NCI-H1930 (cell line): ENCODE measurements around the gene IDI2.
"Not testable (repeated sequence)": the region's sequence is repeated elsewhere in the genome, so short reads cannot be mapped to it uniquely, and the experiment has no call there.

Experiments used
- DNase-seq, 2 experiments: peaks; one replicate each; lab custom pipeline; 2025; lab: John Stamatoyannopoulos, UW

The IDI2 gene

DNA sequence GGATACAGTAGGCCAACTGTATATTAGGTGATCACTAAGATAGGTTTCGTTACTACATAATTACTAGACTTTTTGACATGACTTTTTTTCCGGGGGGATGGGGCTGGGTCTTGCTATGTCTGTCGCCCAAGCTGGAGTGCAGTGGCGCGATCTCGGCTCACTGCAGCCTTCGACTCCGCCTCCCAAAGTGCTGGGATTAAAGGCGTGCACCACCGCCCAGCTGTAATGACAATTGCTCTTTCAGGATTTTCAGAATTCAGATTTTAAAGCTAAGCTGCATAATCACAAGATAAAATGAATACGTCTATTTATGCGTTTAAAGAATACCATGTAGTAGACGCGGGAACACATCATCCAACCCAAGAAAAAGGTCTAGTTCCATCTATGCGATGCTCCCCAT lies 22.3 kb upstream of the IDI2 start:
- DNase-seq, result no peak

DNA sequence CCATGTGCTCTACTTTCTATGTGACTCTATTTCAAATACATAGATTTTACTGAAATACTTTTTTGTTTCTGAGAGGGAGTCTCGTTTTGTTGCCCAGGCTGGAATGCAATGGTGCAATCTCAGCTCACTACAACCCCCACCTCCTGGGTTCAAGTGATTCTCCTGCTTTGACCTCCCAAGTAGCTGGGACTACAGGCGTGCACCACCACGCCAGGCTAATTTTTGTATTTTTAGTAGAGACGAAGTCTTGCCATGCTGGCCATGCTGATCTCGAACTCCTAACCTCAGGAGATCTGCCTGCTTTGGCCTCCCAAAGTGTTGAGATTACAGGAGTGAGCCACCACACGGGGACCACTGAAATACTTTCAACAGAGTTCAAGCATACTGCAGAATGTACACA lies 19.8 kb upstream of the IDI2 start:
- DNase-seq, result no peak

- no peak for DNase-seq
Observed at GRCh38 chr10:1044964-1045363, 19.3 kb upstream of the IDI2 start.

GRCh38 chr10:1044146-1044545 lies 18.5 kb upstream of the IDI2 start:
- DNase-seq, result no peak

- no peak for DNase-seq
Observed at GRCh38 chr10:1043532-1043995, 17.9 kb upstream of the IDI2 start.

GRCh38 chr10:1041514-1041913 lies 15.9 kb upstream of the IDI2 start:
- no peak for DNase-seq

- no peak for DNase-seq
Observed at GRCh38 chr10:1040133-1040532, 14.5 kb upstream of the IDI2 start.

GRCh38 chr10:1038769-1039168 lies 13.1 kb upstream of the IDI2 start:
- DNase-seq, result not testable (repeated sequence)

DNA sequence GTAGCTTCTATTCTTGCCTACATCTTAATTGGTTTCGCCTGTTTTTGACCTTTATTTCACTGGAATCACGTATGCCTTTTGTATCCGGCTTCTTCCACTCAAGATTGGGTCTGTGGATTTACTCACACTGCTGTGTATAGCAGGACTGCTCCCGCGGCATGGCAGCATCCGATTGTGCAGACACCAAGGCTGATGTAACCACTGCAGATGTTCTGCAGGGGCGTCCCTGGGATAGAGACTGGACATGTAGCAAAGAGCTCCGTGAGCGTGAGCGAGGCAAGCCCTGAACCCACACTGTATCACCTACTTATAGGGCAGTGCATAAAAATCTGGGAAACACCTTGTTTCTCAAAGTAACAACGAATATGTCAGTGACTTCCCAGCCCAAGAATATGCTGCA lies 11.4 kb upstream of the IDI2 start:
- no peak for DNase-seq

DNA sequence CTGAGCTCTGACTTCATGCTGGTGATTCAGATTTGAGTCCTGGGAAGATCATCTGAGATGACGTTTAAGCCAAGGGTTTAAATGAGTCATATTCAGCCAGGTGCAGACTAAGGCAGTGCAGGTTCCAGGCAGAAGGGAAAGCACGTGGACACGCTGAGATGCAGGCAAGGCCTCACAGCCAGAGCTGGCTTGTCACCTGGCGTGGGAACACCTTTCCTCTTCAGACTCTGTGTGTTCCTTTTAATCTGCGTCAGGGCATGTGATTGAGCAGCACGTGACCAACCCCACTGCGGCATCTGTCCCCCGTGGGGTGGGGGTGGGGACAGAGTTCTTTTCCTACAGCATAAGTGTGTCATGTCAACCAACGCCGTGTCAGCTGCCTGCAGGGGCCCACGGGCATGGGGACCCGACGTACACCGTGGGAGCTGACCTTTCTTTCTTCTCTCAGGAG lies 10.7 kb upstream of the IDI2 start:
- no peak for DNase-seq

GRCh38 chr10:1035201-1035600 lies 9.5 kb upstream of the IDI2 start:
- DNase-seq, result no peak

DNA sequence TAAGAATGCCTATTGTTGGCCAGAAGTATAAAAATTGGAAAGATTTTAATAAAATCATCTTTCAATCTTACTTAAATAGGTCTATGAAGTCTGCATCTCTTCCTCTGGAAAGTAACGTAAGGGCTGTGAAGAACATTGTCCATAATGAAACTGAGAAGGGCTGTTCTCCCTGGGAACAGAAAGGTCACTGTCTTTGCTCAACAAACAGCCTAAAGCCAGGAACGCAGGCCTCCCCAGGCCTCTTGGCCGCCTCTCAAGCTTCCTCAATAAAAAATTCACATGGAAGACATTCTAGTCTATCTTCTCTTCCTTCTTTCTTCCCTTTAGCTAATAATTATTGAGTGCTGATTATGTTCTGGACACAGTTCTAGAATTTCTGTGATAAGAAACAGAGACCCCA lies 9.1 kb upstream of the IDI2 start:
- no peak for DNase-seq

- no peak for DNase-seq
Observed at GRCh38 chr10:1033601-1034000, 7.9 kb upstream of the IDI2 start.

DNA sequence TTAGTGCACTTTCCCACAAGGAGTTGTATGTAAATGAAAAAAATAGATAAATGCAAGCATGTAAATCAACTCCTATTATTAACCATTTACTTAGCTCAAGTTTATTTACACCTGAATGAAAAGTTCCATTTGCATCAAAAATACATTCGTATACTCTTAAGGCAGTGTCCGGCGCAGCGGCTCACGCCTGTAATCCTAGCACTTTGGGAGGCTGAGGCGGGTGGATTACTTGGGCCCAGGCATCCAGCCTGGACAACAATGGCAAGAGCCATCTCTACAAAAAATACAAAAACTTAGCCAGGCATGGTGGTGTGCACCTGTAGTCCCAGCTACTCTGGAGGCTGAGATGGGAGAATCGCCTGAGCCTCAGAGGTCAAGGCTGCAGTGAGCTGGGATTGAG lies 4.2 kb upstream of the IDI2 start:
- no peak for DNase-seq

DNA sequence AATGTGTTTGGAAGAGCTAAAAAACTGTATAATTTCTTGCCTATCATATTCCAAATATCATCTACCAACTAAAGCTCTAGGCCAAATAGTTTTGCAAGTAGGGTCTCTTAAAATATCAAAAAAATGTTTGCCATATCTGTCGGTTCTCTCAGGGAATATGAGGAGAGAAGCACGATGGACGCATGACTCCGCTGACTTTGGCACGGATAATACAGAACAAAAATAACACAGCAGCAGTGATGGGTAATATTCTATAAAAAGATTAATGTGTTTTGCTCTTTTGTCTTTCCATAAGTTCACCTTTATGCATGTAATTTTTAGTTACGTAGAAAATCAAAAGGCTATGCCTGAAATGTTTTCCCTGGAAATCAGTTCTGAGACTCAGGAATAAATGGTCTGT lies 919 bp upstream of the IDI2 start:
- no peak for DNase-seq

- DNase-seq, result no peak
Observed at GRCh38 chr10:1024103-1024502, 1.6 kb downstream of the IDI2 start.

GRCh38 chr10:1022413-1022812 lies 3.2 kb downstream of the IDI2 start:
- DNase-seq, result no peak

DNA sequence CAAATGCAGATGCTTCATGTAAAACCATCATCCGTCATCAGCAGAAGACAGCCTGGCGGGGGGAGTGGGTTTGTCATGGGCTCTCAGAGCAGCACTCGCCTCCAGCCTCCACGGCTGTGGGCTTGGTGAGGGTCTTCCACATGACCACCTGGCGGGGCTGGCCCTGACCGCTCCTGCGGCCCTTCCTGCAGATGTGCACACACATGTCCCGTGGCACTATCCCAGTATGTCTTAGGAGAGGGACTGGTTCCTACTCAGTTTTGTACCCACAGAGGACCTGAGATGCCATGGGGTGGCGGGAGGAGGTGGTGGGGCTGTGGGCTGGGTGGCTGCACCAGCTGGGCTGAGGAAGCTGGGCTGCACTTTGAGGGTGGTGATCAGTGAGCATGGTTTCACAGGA lies 4.7 kb downstream of the IDI2 start:
- DNase-seq, result no peak

DNA sequence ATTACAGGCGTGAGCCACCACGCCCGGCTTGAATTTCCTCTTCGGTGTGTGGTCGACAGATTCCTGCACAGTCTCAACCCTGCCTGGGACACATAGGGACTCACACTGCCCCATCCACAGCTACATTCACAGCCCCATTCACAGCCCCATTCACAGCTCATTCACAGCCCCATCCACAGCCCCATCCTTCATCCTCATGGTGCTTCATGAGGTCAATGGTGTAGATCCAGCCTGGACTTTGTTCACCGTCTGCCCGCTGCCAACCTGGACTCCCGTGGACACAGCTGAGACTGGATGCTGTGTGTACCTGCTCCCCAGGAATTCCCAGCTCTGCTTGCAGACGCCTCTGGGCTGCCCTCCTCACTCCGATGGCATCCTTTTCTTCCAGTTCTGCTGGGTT lies 5.2 kb downstream of the IDI2 start:
- DNase-seq, result no peak

DNA sequence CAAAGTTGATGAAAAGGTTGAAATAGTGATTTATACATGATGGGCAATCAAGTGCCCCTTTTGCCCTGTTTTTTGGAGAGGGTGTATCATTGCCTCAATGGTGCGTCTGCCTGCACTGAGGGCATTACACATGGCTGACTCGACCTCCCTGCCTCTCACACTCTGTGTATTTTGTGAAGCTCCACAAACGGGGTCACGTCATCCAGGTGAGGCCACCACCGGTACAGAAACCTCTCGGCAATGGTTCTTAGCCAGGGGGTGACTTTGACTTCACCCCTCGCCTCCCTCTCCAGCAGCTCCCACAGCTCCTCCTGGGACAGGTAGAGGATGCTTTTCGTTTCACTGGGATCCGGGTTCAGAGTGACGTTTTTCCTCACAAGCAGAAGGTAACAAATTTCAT lies 6.3 kb downstream of the IDI2 start:
- no peak for DNase-seq

DNA sequence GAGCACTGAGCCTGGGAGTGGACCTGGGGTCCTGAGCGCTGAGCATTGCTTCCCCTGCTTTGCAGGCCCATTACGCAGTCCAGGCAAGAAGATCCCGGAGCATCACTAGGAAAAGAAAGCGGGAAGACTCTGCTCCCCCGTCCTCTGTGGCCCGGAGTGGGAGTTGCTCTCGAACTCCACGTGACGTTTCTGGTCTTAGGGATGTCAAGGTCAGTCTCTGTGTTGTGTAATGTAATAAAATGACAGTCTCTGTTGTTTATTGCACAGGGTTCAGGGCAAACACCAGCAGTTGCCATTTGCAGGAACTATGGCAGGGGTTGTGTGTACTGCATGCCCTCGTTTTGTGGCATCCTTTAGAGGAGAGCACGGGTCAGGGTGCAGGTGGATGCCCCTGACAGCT lies 10.0 kb downstream of the IDI2 start:
- DNase-seq, result no peak

- no peak for DNase-seq
Observed at GRCh38 chr10:1011696-1012095, 14.0 kb downstream of the IDI2 start.

GRCh38 chr10:1010703-1011102 lies 15.0 kb downstream of the IDI2 start:
- no peak for DNase-seq

GRCh38 chr10:1009947-1010346 lies 15.7 kb downstream of the IDI2 start:
- DNase-seq, result not testable (repeated sequence)

- DNase-seq, result no peak
Observed at GRCh38 chr10:1009071-1009494, 16.6 kb downstream of the IDI2 start.
